ENCODE results near the gene LRRC2.

The LRRC2 gene

GRCh38 chr3:46484911-46485778 is 81.0 kb downstream of the LRRC2 start:
- DNase-seq (ENCODE audit: insufficient read length, low spot score) (no peak), FAIRE-seq (no peak)
- no peak for TF ChIP-seq POLR2A (IDR thresholded peaks at IDR 0.05; ENCODE audit: low read depth, low read length)

GRCh38 chr3:46484388-46484787 is 81.7 kb downstream of the LRRC2 start:
- FAIRE-seq (no peak), DNase-seq (ENCODE audit: insufficient read length, low spot score) (no peak)
- TF ChIP-seq POLR2A (IDR thresholded peaks at IDR 0.05; ENCODE audit: low read depth, low read length): no peak

GRCh38 chr3:46483825-46484224 is 82.3 kb downstream of the LRRC2 start:
- TF ChIP-seq POLR2A (IDR thresholded peaks at IDR 0.05; ENCODE audit: low read depth, low read length): no peak
- no peak for FAIRE-seq
- no peak for DNase-seq (ENCODE audit: insufficient read length, low spot score)

DNA sequence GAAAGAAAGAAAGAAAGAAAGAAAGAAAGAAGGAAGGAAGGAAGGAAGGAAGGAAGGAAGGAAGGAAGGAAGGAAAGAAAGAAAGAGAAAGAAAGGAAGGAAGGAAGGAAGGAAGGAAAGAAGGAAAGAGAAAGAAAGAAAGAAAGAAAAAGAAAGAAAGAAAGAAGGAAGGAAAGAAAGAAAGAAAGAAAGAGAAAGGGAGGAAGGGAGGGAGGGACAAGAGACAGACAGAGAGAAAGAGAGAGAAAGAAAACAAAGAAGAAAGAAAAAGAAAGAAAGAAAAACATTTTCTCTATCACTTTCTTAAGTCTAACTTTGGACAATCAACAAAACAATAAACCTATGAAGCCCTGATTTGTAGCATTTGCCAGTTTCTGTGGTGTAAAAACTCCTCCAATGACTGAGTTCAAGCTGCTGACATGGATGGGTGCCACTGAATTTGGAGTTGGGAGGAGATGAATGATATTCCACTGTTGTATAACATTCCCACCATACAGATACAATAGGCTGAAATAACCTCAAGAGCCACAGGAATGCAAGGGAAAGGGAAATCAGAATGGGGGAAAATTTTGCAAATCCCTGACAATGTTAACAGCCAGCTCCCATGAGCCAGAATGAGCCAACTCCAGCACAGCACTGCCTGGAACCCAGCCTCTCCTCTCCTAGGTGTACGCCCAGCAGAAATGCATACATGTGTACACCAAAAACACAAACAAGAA is 83.3 kb downstream of the LRRC2 start:
- peak; percentile 38 for DNase-seq (ENCODE audit: insufficient read length, low spot score)
- TF ChIP-seq POLR2A (IDR thresholded peaks at IDR 0.05; ENCODE audit: low read depth, low read length): no peak

DNA sequence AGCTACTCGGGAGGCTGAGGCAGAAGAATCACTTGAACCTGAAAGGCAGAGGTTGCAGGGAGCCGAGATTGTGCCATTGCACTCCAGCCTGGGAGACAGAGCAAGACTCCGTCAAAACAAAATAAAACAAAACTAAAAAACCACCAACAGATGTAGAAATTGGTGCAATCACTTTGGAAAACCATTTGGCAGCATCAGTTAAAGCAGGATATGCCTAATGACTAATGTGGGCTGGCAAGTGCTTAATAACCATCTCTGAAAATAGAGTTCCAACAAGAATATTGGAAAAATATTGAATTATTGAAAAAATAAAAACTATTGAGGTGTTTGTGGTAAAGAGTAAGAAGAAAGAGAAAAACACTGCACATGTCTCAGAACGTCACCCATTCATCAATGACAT is 84.5 kb downstream of the LRRC2 start:
- TF ChIP-seq POLR2A (IDR thresholded peaks at IDR 0.05; ENCODE audit: low read depth, low read length): no peak
- no peak for DNase-seq (ENCODE audit: insufficient read length, low spot score)

More for the DNA sequence above, 83.3 kb downstream of the LRRC2 start:
- FAIRE-seq: no peak

DNA sequence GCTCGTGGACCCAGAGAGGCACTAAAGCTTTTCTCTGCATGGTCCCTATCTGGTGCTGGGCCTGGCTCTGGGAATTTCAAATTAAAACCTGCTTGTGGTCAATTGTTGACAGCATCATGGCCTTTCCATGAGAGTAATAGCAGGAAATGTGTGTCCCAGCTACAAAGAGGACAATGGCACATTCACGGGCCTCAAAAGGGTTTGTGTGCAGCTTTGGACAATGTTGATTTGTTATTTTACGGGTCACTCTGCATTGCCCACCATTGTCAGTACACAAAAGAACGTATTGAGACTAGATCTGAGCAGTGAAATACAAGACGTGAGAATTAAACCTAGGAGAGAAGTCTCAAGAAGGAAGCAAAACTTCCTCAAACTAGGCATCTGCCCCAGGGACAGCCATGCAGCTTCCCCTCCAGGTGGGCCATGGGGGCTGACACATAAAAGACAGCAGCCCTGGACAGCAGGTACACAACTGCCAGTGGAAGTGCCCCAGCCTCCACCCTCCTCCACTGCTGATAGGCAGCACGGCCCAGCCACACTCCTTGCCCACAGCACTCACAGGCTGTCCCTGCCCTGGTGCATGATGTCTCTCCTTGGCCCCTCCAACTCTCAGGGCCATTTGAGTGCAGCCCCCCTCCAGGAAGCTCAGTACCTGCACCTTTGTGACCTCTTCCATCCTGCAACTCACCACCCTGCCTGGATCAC is 85.5 kb downstream of the LRRC2 start:
- TF ChIP-seq POLR2A (IDR thresholded peaks at IDR 0.05; ENCODE audit: low read depth, low read length): no peak
- FAIRE-seq (no peak), DNase-seq (ENCODE audit: insufficient read length, low spot score) (no peak)

More for the DNA sequence above, 84.5 kb downstream of the LRRC2 start:
- no peak for FAIRE-seq

DNA sequence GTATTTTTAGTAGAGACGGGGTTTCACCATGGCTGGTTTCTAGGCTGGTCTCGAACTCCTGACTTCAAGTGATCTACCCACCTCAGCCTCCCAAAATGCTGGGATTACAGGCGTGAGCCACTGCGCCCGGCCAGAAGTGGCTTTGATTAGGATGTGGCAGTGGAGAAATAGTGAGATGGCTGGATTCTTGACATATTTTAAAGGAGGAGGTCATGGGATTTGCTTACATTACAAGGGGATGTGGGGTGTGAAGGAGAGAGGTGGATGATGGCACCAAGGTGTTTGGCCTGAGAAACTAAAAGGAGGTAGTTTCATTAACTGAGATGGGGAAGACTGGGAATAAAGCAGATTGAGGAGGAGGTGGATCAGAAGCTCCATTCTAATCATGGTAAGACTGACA is 86.4 kb downstream of the LRRC2 start:
- no peak for TF ChIP-seq POLR2A (IDR thresholded peaks at IDR 0.05; ENCODE audit: low read depth, low read length)
- DNase-seq (ENCODE audit: insufficient read length, low spot score) (no peak), FAIRE-seq (no peak)

DNA sequence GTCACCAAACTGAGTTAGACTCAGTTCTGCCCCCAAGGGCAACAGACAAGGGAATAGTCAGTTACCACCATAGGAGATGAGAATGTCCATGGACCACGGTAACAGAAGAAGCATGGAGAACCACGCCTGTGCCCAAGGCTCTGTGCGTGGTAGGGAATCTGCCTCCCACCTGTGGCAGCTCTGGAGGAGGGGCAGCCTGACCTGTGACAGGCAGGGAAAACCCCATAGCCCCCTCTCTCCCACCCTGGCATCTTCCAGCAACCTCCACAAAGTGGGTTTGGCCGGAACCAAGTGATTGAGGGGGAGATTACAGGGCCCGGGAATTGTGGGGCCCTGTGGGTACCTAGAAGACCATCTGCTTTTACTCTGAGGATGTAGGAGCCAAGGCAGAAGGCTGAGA is 87.1 kb downstream of the LRRC2 start:
- no peak for DNase-seq (ENCODE audit: insufficient read length, low spot score)
- TF ChIP-seq POLR2A (IDR thresholded peaks at IDR 0.05; ENCODE audit: low read depth, low read length): no peak
- no peak for FAIRE-seq

GRCh38 chr3:46478341-46478740 is 87.8 kb downstream of the LRRC2 start:
- DNase-seq (ENCODE audit: insufficient read length, low spot score) (no peak), FAIRE-seq (no peak)
- TF ChIP-seq POLR2A (IDR thresholded peaks at IDR 0.05; ENCODE audit: low read depth, low read length): no peak

DNA sequence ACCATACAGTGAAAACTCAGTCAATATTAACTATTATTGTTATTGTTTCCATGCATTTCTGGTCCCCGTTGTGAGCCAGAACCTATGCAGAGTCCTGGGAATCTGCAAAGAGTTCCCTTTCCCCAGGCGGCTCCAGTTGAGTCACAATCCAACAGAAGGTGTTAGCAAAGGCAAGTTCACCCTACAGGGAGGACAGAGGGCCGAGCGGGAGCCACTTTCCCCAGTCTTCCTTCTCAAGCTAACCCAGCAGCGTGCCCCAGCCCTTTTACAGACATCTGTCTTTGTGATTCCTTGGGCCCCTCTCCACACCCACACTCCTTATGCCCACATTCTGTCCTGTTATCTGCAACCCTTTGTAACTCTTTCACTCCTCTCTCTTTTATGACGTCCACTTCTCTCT is 88.3 kb downstream of the LRRC2 start:
- no peak for DNase-seq (ENCODE audit: insufficient read length, low spot score)
- FAIRE-seq: no peak
- TF ChIP-seq POLR2A (IDR thresholded peaks at IDR 0.05; ENCODE audit: low read depth, low read length): no peak

- TF ChIP-seq POLR2A (IDR thresholded peaks at IDR 0.05; ENCODE audit: low read depth, low read length): no peak
- FAIRE-seq (no peak), DNase-seq (ENCODE audit: insufficient read length, low spot score) (no peak)
Measured at GRCh38 chr3:46477145-46477544, 89.0 kb downstream of the LRRC2 start.

DNA sequence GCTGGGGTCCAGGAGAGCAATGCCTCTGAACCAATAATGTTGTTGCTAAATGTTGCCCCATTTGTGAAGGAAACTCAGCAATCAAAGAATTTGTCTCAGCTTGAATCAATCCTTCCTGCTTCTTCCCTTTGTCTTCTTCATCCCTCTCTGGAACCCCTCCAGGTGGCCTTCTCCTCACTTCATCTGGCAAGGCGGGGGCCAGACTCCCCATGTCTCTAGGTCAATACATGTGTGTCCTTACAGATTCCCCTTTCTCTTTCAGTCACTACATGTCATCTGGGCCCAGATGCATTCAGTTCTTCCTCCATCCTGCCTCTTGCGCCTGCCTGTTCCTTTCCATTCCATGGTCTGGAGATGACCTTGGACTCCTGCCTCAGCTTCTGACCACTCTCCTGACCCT is 93.4 kb downstream of the LRRC2 start:
- FAIRE-seq (no peak), DNase-seq (ENCODE audit: insufficient read length, low spot score) (no peak)
- no peak for TF ChIP-seq POLR2A (IDR thresholded peaks at IDR 0.05; ENCODE audit: low read depth, low read length)

DNA sequence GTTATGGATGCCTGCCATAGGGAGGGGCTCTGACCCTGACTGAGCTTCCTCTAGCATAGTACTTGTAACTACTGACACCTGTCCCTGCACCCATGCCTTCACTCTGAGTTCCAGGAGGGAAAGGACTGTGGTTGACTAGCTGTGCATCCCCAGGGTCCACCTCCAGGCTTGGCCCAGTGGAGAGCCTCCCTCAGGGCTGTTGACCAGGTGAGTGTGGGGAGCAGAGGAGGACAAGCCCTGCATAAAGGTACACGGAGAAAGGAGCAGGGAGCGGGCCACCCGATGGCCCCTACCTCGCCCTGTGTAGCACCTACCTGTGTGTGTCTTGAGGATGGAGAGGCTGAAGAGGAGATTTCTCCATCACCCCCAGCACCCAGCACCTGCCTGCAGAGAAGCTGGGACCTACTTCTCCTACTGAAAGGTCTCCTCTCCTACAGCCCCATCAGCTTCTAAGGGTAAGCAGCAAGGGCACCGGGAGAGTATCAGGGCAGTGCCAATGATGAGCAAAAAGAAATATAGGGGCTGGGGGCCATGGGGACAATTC is 94.7 kb downstream of the LRRC2 start:
- no peak for DNase-seq (ENCODE audit: insufficient read length, low spot score)
- FAIRE-seq: no peak
- TF ChIP-seq POLR2A (IDR thresholded peaks at IDR 0.05; ENCODE audit: low read depth, low read length): no peak

DNA sequence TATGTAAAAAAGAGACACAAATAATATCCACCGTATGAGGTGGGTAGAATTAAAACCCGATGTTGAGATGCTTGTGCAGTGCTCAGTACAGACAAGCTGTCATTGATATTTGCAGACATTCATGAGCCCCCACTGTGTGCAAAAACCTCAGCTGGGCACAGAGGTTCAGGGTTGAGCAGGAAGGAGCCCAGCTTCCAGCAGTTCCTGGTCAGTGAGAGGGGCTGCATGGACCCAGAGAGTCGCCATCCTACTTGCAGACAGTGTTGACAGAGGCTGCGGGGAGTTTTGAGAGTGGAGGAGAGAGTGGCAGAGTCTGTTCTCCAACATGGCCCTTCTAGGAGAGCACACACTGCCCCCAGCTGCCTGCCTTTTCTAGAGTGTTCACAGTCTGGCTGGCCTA is 95.3 kb downstream of the LRRC2 start:
- FAIRE-seq (no peak), DNase-seq (ENCODE audit: insufficient read length, low spot score) (no peak)
- no peak for TF ChIP-seq POLR2A (IDR thresholded peaks at IDR 0.05; ENCODE audit: low read depth, low read length)
